GM21515 (cell line): Measurements from ENCODE around the gene TMEM37.

ENCODE experiments used
- ATAC-seq: cut with Tn5 transposase; IDR thresholded peaks from one replicate; pipeline ENCODE4 v1.9.1; 2021; ENCODE audit not compliant: unreplicated experiment

The TMEM37 gene

GRCh38 chr2:119453972-119454593 lies 22.4 kb downstream of the TMEM37 start:
- ATAC-seq = no peak

- ATAC-seq = no peak
Measured at GRCh38 chr2:119455066-119455718, 23.5 kb downstream of the TMEM37 start.

GRCh38 chr2:119460076-119460475 lies 28.4 kb downstream of the TMEM37 start:
- ATAC-seq = no peak

GRCh38 chr2:119461811-119462210 lies 30.2 kb downstream of the TMEM37 start:
- no peak for ATAC-seq

- no peak for ATAC-seq
Measured at GRCh38 chr2:119462574-119462973, 30.9 kb downstream of the TMEM37 start.

- no peak for ATAC-seq
Measured at GRCh38 chr2:119463136-119463535, 31.5 kb downstream of the TMEM37 start.

- ATAC-seq = no peak
Measured at GRCh38 chr2:119463990-119464389, 32.3 kb downstream of the TMEM37 start.

GRCh38 chr2:119464981-119465380 lies 33.3 kb downstream of the TMEM37 start:
- no peak for ATAC-seq

GRCh38 chr2:119465687-119466086 lies 34.0 kb downstream of the TMEM37 start:
- ATAC-seq = no peak

- no peak for ATAC-seq
Measured at GRCh38 chr2:119466373-119466772, 34.7 kb downstream of the TMEM37 start.

GRCh38 chr2:119468154-119468955 lies 36.7 kb downstream of the TMEM37 start:
- no peak for ATAC-seq

GRCh38 chr2:119469131-119469530 lies 37.5 kb downstream of the TMEM37 start:
- ATAC-seq = no peak

GRCh38 chr2:119469661-119470297 lies 38.1 kb downstream of the TMEM37 start:
- ATAC-seq = no peak

- no peak for ATAC-seq
Measured at GRCh38 chr2:119472749-119473148, 41.1 kb downstream of the TMEM37 start.

- ATAC-seq = no peak
Measured at GRCh38 chr2:119473621-119474370, 42.1 kb downstream of the TMEM37 start.

GRCh38 chr2:119474371-119475224 lies 42.9 kb downstream of the TMEM37 start:
- ATAC-seq = no peak

- no peak for ATAC-seq
Measured at GRCh38 chr2:119475225-119475856, 43.7 kb downstream of the TMEM37 start.

GRCh38 chr2:119475857-119476244 lies 44.2 kb downstream of the TMEM37 start:
- no peak for ATAC-seq

GRCh38 chr2:119476301-119477112 lies 44.9 kb downstream of the TMEM37 start:
- peak; percentile 56 for ATAC-seq
